OCI-LY1 (cell line): ENCODE measurements around the gene CLBA1.

Experiments
- H2AFZ ChIP-seq: fragments of 200-600 bp; sonication (generic), shearing (Covaris generic); 2 replicates; pipeline ENCODE4 v1.6.0; 2014; ENCODE audit warnings: antibody characterized with exemption, mild to moderate bottlenecking, low read length
- H3F3A ChIP-seq: fragments of 200-600 bp; sonication (generic), shearing (Covaris generic); 2 replicates; pipeline ENCODE4 v1.6.0; 2014; ENCODE audit warnings: mild to moderate bottlenecking, antibody characterized with exemption, low read length, moderate library complexity; ENCODE audit not compliant: insufficient read depth
- H3K27ac ChIP-seq: fragments of 200-600 bp; sonication (generic); 2 replicates; pipeline ENCODE4 v1.5.1; 2014; ENCODE audit warnings: low read length, mixed run types, mild to moderate bottlenecking, low read depth; ENCODE audit not compliant: poor library complexity, severe bottlenecking
- H3K27me3 ChIP-seq: fragments of 200-600 bp; sonication (generic); 2 replicates; pipeline ENCODE4 v1.6.0; 2014; ENCODE audit warnings: antibody characterized with exemption, mild to moderate bottlenecking, low read length, moderate library complexity; ENCODE audit not compliant: insufficient read depth
- H3K36me3 ChIP-seq: fragments of 200-600 bp; sonication (generic); 2 replicates; pipeline ENCODE4 v1.6.1; 2014; ENCODE audit warnings: mild to moderate bottlenecking, antibody characterized with exemption, low read length, moderate library complexity, mixed read lengths; ENCODE audit not compliant: insufficient read depth
- H3K4me1 ChIP-seq: fragments of 200-600 bp; sonication (generic); 2 replicates; pipeline ENCODE4 v1.5.1; 2014; ENCODE audit warnings: mild to moderate bottlenecking, low read length, moderate library complexity; ENCODE audit not compliant: insufficient read depth, severe bottlenecking
- H3K4me2 ChIP-seq: fragments of 200-600 bp; sonication (generic), shearing (Covaris generic); 2 replicates; pipeline ENCODE4 v1.6.1; 2014; ENCODE audit warnings: low read length
- H3K4me3 ChIP-seq: fragments of 200-600 bp; sonication (generic); 2 replicates; pipeline ENCODE4 v1.5.1; 2014; ENCODE audit warnings: low read length, low read depth, mild to moderate bottlenecking, mixed read lengths; ENCODE audit not compliant: poor library complexity, severe bottlenecking
- H3K79me2 ChIP-seq: fragments of 200-600 bp; shearing (Covaris generic); 2 replicates; pipeline ENCODE4 v1.6.1; 2016; ENCODE audit warnings: mixed run types, low read length, mixed read lengths; ENCODE audit not compliant: insufficient read depth
- H3K9ac ChIP-seq: fragments of 200-600 bp; sonication (generic), shearing (Covaris generic); 2 replicates; pipeline ENCODE4 v1.6.1; 2014; ENCODE audit warnings: mild to moderate bottlenecking, low read length, mixed read lengths
- H3K9me2 ChIP-seq: fragments of 200-600 bp; sonication (generic), shearing (Covaris generic); 2 replicates; pipeline ENCODE4 v1.6.1; 2014; ENCODE audit warnings: low read depth, mild to moderate bottlenecking, low read length, mixed read lengths
- H3K9me3 ChIP-seq: fragments of 200-600 bp; shearing (Covaris generic); 2 replicates; pipeline ENCODE4 v1.6.1; 2014; ENCODE audit warnings: low read length, mixed read lengths
- H4K20me1 ChIP-seq: fragments of 200-600 bp; sonication (generic), shearing (Covaris generic); 2 replicates; pipeline ENCODE4 v1.6.0; 2016; ENCODE audit warnings: mild to moderate bottlenecking, low read length; ENCODE audit not compliant: insufficient read depth
- EZH2 ChIP-seq: fragments of 200-600 bp; sonication (generic), shearing (Covaris generic); IDR thresholded peaks from 2 replicates; pipeline ENCODE4 v1.8.0; 2017; ENCODE audit warnings: borderline replicate concordance, mixed run types, mild to moderate bottlenecking, antibody characterized with exemption, low read length, moderate library complexity, mixed read lengths
- TF ChIP-seq, protein P1 (sequence below): fragments of 200-600 bp; sonication (generic), shearing (Covaris generic); IDR thresholded peaks from 2 replicates; pipeline ENCODE4 v1.5.1; 2017; ENCODE audit warnings: mild to moderate bottlenecking, antibody characterized with exemption, low read length, moderate library complexity, mixed read lengths

The CLBA1 gene

DNA sequence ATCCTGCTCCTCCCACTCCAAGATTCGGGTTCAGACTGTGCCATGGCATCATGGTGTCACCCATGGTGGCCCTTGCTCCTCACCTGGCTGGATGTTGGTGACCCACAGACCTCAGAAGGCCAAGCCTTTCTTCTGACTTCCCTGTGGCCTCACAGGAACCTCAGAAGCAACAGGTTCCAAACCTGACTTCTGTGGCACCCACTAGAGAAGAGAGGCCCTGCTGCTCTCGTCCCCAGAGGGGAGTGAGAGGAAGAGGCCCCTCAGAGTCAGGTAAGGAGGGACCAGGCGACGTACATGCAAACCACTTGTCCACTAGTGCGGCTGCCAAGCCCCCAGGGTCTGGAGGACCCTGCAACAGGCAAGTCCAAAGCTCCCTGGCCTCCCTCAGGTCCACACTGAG lies 10.4 kb downstream of the CLBA1 start:
- no peaks in the 10 kb centered on the region for H3K79me2 ChIP-seq
- H3K9ac ChIP-seq = no peak overlapping the region
- TF ChIP-seq, protein P1, sequence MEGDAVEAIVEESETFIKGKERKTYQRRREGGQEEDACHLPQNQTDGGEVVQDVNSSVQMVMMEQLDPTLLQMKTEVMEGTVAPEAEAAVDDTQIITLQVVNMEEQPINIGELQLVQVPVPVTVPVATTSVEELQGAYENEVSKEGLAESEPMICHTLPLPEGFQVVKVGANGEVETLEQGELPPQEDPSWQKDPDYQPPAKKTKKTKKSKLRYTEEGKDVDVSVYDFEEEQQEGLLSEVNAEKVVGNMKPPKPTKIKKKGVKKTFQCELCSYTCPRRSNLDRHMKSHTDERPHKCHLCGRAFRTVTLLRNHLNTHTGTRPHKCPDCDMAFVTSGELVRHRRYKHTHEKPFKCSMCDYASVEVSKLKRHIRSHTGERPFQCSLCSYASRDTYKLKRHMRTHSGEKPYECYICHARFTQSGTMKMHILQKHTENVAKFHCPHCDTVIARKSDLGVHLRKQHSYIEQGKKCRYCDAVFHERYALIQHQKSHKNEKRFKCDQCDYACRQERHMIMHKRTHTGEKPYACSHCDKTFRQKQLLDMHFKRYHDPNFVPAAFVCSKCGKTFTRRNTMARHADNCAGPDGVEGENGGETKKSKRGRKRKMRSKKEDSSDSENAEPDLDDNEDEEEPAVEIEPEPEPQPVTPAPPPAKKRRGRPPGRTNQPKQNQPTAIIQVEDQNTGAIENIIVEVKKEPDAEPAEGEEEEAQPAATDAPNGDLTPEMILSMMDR = no peak
- TF ChIP-seq EZH2 = no peak
- no peak overlapping the region for H3K4me3 ChIP-seq
- no peaks in the 10 kb centered on the region for H3K27me3 ChIP-seq
- H3K9me2 ChIP-seq = no peaks in the 10 kb centered on the region
- H4K20me1 ChIP-seq = no peaks in the 10 kb centered on the region
- H3K9me3 ChIP-seq = no peaks in the 10 kb centered on the region
- H2AFZ ChIP-seq = no peak overlapping the region
- H3K36me3 ChIP-seq = 0 out of 2 replicates have a peak, but pooled peaks cover 3% of the 10 kb centered on the region
- peaks cover 7% of the 10 kb centered on the region for H3K4me1 ChIP-seq
- H3K27ac ChIP-seq = no peak overlapping the region
- H3K4me2 ChIP-seq = no peak overlapping the region
- H3F3A ChIP-seq = no peaks in the 10 kb centered on the region

GRCh38 chr14:104996483-104996882 lies 10.9 kb downstream of the CLBA1 start:
- H3K27ac ChIP-seq = no peak overlapping the region

DNA sequence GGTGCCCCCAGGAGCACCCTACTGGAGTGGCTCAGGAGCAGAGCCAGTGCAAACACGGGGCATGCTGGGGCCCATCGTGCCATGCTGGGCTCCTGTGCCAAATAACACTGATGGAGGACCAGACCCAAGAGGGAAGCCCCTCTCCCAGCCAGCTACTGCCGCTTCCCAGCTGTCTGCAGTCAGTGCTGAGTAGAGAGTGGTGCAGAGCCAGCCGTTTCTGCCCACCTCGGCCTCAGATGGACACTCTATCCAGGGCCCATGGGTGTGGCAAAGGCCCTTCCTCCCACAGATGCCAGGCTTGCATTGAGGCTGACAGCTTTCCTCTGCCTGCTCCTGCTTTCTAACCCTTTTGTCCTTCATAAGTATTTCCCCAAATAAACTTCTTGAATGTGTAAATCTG lies 13.2 kb downstream of the CLBA1 start:
- H3K9me3 ChIP-seq = no peaks in the 10 kb centered on the region
- H3K4me1 ChIP-seq = peaks cover 2% of the 10 kb centered on the region
- no peak overlapping the region for H3K27ac ChIP-seq
- H3K4me3 ChIP-seq = no peak overlapping the region
- H3K4me2 ChIP-seq = no peak overlapping the region
- H3K36me3 ChIP-seq = 0 out of 2 replicates have a peak, but pooled peaks cover 3% of the 10 kb centered on the region
- H3K27me3 ChIP-seq = no peaks in the 10 kb centered on the region
- H3F3A ChIP-seq = no peaks in the 10 kb centered on the region
- no peaks in the 10 kb centered on the region for H3K79me2 ChIP-seq
- no peaks in the 10 kb centered on the region for H4K20me1 ChIP-seq
- no peak overlapping the region for H2AFZ ChIP-seq
- TF ChIP-seq EZH2 = no peak
- TF ChIP-seq, protein P1 = no peak
- no peak overlapping the region for H3K9ac ChIP-seq
- no peaks in the 10 kb centered on the region for H3K9me2 ChIP-seq

More at GRCh38 chr14:104996483-104996882, 10.9 kb downstream of the CLBA1 start:
- Histone ChIP-seq H3K4me1 (peaks cover 7% of the 10 kb centered on the region), H3K9me3 (no peaks in the 10 kb centered on the region), H3K79me2 (no peaks in the 10 kb centered on the region), H3F3A (no peaks in the 10 kb centered on the region), H2AFZ (no peak overlapping the region), H4K20me1 (no peaks in the 10 kb centered on the region), H3K9ac (no peak overlapping the region), H3K4me3 (no peak overlapping the region), H3K27me3 (no peaks in the 10 kb centered on the region), H3K4me2 (no peak overlapping the region), H3K9me2 (no peaks in the 10 kb centered on the region), H3K36me3 (0 out of 2 replicates have a peak, but pooled peaks cover 3% of the 10 kb centered on the region)
- TF ChIP-seq EZH2 = no peak
- TF ChIP-seq, protein P1 = no peak
